Measurements from ENCODE around the gene ECE1.
A peak's percentile ranks its signal among the peaks of the same experiment; 100 is the strongest.

The ECE1 gene
- total RNA-seq: 169 to 380 (median 185) reads per million in 3 experiments

- peak; percentile 53 for DNase-seq
Observed at GRCh38 chr1:21289700-21290545, at the start of gene ECE1. TSS of gene ECE1 (minus strand) at chr1:21290463. CDS start at chr1:21290414, 49 bp downstream.

- no peak for DNase-seq
Observed at GRCh38 chr1:21339356-21340229, 49.3 kb upstream of the ECE1 start.

- no peak for DNase-seq
Observed at GRCh38 chr1:21338573-21339355, 48.5 kb upstream of the ECE1 start.

- DNase-seq: no peak
Observed at GRCh38 chr1:21337928-21338572, 47.8 kb upstream of the ECE1 start.

GRCh38 chr1:21337454-21337927 is 47.2 kb upstream of the ECE1 start:
- DNase-seq: no peak

GRCh38 chr1:21337010-21337437 is 46.8 kb upstream of the ECE1 start:
- DNase-seq: no peak

GRCh38 chr1:21335750-21336224 is 45.5 kb upstream of the ECE1 start:
- DNase-seq: no peak

GRCh38 chr1:21335088-21335691 is 44.9 kb upstream of the ECE1 start:
- DNase-seq: no peak

- DNase-seq: peak; percentile 86
Observed at GRCh38 chr1:21334214-21335087, 44.2 kb upstream of the ECE1 start.

- DNase-seq: no peak
Observed at GRCh38 chr1:21333824-21334213, 43.6 kb upstream of the ECE1 start.

GRCh38 chr1:21332554-21333311 is 42.5 kb upstream of the ECE1 start:
- no peak for DNase-seq

GRCh38 chr1:21331752-21332478 is 41.7 kb upstream of the ECE1 start:
- DNase-seq: no peak

- no peak for DNase-seq
Observed at GRCh38 chr1:21330544-21330943, 40.3 kb upstream of the ECE1 start.

- DNase-seq: no peak
Observed at GRCh38 chr1:21329209-21329844, 39.1 kb upstream of the ECE1 start.

- DNase-seq: no peak
Observed at GRCh38 chr1:21327566-21328323, 37.5 kb upstream of the ECE1 start.

- DNase-seq: no peak
Observed at GRCh38 chr1:21326861-21327344, 36.6 kb upstream of the ECE1 start.

- no peak for DNase-seq
Observed at GRCh38 chr1:21325731-21326387, 35.6 kb upstream of the ECE1 start.

Data from central memory CD4-positive, alpha-beta T cell (primary cell).